HUES48 (cell line): ENCODE data around the gene TGM3.

ENCODE experiments used
- H3K27ac ChIP-seq: one replicate; pipeline ENCODE4 v1.7.0; 2013; ENCODE audit warnings: low read depth, low read length, inconsistent platforms
- H3K27me3 ChIP-seq: 2 replicates; pipeline ENCODE4 v1.6.1; 2013; ENCODE audit warnings: mild to moderate bottlenecking, low read length; ENCODE audit not compliant: control insufficient read depth, insufficient read depth
- H3K36me3 ChIP-seq: 2 replicates; pipeline ENCODE4 v1.6.1; 2013; ENCODE audit warnings: low read length; ENCODE audit not compliant: control insufficient read depth, insufficient read depth
- H3K4me1 ChIP-seq: 2 replicates; pipeline ENCODE4 v1.6.1; 2013; ENCODE audit warnings: mild to moderate bottlenecking, low read length; ENCODE audit not compliant: control insufficient read depth, insufficient read depth
- H3K4me3 ChIP-seq: 2 replicates; pipeline ENCODE4 v1.5.1; 2013; ENCODE audit warnings: mild to moderate bottlenecking, low read depth, low read length
- H3K9ac ChIP-seq: 2 replicates; pipeline ENCODE4 v1.6.1; 2013; ENCODE audit warnings: mild to moderate bottlenecking, low read depth, low read length, moderate library complexity
- H3K9me3 ChIP-seq: 2 replicates; pipeline ENCODE4 v1.6.1; 2013; ENCODE audit warnings: low read length; ENCODE audit not compliant: control insufficient read depth, insufficient read depth

TGM3 gene

DNA sequence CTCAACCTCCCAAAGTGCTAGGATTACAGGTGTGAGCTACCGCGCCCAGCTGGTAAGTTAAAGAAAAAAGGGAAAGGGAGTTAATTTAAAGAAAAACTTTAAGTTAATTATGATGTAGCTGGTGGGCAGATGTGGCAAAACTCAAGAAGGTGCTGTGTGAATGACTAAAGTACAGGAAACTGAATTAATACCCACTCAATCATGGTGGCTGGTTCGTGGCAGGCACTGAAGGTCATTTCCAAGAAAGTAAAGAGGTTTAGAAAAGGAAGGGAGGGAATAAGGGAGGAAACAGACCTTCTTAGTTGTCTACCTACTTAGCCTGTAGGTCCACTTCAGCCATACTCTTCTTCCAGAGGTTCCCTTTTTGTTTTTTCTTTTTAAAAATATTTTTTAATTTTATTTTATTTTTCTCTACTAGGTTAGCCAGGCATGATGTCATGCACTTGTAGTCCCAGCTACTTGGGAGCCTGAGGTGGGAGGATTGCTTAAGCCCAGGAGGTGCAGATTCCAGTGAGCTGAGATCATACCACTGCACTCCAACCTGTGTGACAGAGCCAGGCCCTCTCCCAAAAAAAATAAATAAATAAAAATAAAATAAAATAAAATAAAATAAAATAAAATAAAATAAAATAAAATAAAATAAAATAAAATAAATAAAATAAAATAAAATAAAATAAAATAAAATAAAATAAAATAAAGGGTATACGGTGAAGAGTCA, 11.9 kb upstream of the TGM3 start:
- H3K9me3 ChIP-seq: 0 out of 2 replicates have a peak, but pooled peaks cover 2% of the 10 kb centered on the region
- H3K4me1 ChIP-seq: peaks cover 4% of the 10 kb centered on the region; the same call in 1 of the 2 replicates
- H3K4me3 ChIP-seq: no peak overlapping the region
- no peaks in the 10 kb centered on the region for H3K27me3 ChIP-seq
- H3K9ac ChIP-seq: peak overlapping the region; percentile 41; the same call in 1 of the 2 replicates
- peak overlapping the region; percentile 26 for H3K27ac ChIP-seq
- H3K36me3 ChIP-seq: no peaks in the 10 kb centered on the region

DNA sequence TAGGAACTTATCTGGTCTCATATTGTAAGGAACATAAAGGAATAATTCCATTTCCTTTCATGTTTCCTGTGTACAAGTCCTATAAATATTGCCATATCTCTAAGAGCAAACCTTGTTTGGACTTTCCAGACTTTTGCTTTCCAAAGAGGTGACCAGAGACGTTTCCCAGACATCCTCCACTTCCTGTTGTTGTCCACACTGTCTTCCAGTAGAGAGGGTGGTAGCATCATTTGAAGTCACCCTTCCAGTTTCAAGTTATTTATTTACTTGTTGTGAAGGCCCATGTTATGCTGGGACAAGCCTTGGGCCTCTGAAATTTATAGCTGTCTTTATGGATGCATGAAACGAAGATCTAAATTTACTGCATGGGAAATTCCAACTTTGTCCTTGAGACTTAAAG, 10.6 kb upstream of the TGM3 start:
- H3K4me3 ChIP-seq: no peak overlapping the region
- H3K36me3 ChIP-seq: no peaks in the 10 kb centered on the region
- H3K9me3 ChIP-seq: 0 out of 2 replicates have a peak, but pooled peaks cover 2% of the 10 kb centered on the region
- H3K27ac ChIP-seq: no peak overlapping the region
- H3K4me1 ChIP-seq: peaks cover 4% of the 10 kb centered on the region; the same call in 1 of the 2 replicates
- no peak overlapping the region for H3K9ac ChIP-seq
- no peaks in the 10 kb centered on the region for H3K27me3 ChIP-seq

DNA sequence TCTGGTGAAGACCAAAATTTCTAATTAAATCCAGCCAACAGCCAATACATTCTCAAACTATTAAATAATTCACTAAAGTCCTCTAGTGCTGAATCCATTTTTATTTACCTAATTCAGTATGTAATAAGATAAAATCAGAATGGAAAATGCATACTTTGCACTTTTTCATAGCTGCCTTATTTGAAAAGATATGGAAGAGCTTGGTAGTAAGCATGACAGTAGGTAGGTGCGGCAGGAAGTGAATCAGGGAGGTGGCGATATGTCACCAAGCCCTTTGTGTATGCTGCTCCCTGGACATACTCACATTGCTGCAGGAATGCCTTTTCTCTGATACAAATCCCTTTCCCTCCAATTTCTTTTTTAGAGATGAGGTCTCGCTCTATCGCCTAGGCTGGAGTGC, 10.2 kb upstream of the TGM3 start:
- H3K9me3 ChIP-seq: 0 out of 2 replicates have a peak, but pooled peaks cover 2% of the 10 kb centered on the region
- H3K4me3 ChIP-seq: no peak overlapping the region
- H3K9ac ChIP-seq: no peak overlapping the region
- peaks cover 4% of the 10 kb centered on the region; the same call in 1 of the 2 replicates for H3K4me1 ChIP-seq
- H3K27ac ChIP-seq: no peak overlapping the region
- no peaks in the 10 kb centered on the region for H3K27me3 ChIP-seq
- H3K36me3 ChIP-seq: no peaks in the 10 kb centered on the region

DNA sequence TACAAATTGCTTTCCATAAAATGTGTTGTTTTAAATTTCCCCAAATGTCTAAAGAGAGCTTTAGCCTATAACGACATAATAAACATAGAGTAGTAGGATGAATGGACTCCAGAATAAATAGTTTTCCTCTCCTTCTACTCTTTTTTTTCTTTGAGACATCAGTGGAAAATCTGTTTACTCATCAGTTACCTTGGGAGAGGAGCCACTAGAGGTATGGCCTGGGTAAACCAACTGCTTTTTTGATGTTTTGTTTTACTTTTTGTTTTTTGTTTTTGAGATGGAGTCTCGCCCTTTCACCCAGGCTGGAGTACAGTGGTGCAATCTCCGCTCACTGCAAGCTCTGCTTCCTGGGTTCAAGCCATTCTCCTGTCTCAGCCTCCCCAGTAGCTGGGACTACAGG, 8.3 kb upstream of the TGM3 start:
- H3K9ac ChIP-seq: no peak overlapping the region
- H3K4me1 ChIP-seq: peaks cover 4% of the 10 kb centered on the region; the same call in 1 of the 2 replicates
- no peaks in the 10 kb centered on the region for H3K9me3 ChIP-seq
- H3K27ac ChIP-seq: no peak overlapping the region
- no peak overlapping the region for H3K4me3 ChIP-seq
- H3K36me3 ChIP-seq: no peaks in the 10 kb centered on the region
- no peaks in the 10 kb centered on the region for H3K27me3 ChIP-seq

DNA sequence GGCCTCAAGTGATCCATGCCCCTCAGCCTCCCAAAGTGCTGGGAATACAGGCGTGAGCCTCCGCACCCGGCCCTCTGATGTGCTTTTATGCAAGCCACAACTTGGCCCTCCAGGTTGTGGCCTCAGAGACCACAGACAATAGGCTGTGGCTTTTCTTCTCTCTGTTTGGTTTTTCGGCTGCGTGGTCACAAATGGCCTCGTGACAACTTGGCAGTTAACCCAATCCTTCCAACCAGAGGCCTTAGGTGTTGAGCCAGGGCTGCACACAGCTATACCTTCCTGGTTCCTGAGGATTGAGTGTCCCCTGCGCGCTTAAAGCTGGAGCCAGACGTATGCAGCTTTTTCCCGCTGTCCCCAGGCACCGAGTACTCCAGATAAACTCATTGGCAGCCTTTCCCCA, 6.3 kb upstream of the TGM3 start:
- no peak overlapping the region for H3K4me3 ChIP-seq
- no peaks in the 10 kb centered on the region for H3K27me3 ChIP-seq
- H3K9ac ChIP-seq: no peak overlapping the region
- no peaks in the 10 kb centered on the region for H3K9me3 ChIP-seq
- H3K27ac ChIP-seq: no peak overlapping the region
- no peaks in the 10 kb centered on the region for H3K36me3 ChIP-seq
- H3K4me1 ChIP-seq: no peaks in the 10 kb centered on the region

DNA sequence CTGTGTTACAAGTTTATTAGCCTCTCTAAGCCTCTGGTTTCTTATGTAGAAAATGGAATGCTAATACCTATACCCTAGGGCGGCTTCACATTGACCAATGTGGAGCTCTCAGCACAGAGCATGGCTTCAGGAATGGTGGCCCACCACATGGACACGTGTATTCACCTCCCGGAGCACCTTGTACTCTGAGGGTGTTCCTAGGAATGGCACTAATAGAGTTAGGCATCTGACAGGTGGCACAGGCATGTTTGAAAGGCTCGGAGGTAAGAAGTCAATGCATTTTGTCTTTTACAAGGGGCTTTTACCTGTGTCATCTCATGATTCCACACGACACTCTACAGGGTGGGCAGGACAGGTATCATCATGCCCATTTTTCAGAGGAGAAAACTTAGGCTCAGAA, 5.3 kb upstream of the TGM3 start:
- no peaks in the 10 kb centered on the region for H3K4me1 ChIP-seq
- H3K27me3 ChIP-seq: no peaks in the 10 kb centered on the region
- H3K27ac ChIP-seq: no peak overlapping the region
- H3K36me3 ChIP-seq: no peaks in the 10 kb centered on the region
- H3K9me3 ChIP-seq: no peaks in the 10 kb centered on the region
- no peak overlapping the region for H3K9ac ChIP-seq
- no peak overlapping the region for H3K4me3 ChIP-seq

DNA sequence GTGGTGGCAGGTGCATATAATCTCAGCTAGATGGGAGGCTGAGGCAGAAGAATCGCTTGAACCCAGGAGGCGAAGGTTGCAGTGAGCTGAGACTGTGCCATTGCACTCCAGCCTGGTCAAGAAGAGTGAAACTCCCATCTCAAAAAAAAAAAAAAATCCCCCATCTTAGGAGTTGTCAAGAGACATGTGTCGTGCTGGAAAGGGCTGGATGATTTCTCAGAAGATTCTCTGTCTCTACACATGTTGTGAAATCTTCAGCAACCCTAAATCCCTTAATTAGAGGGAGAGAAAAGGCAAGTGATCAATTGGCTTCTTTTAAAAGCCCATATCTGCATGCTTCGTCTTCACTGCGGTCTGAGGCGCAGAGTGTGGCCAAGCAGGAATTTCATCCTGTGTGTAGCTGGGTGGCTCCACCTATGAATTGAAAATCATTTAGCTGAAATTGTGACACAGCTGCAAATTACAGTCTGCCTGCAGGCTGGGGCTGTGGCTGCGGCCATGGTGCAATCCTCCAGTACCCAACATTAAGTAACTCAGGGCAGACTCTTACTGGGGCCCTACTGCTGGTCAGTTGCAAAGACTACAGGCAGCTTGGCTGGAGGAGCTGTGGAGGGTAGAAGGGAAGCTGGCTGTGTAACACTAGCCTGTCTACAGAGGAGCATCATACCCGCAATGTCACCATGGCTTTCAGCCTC, 3.2 kb upstream of the TGM3 start:
- Histone ChIP-seq H3K36me3 (no peaks in the 10 kb centered on the region), H3K9ac (no peak overlapping the region), H3K27me3 (no peaks in the 10 kb centered on the region), H3K4me1 (peaks cover 17% of the 10 kb centered on the region), H3K27ac (no peak overlapping the region), H3K9me3 (no peaks in the 10 kb centered on the region), H3K4me3 (no peak overlapping the region)

DNA sequence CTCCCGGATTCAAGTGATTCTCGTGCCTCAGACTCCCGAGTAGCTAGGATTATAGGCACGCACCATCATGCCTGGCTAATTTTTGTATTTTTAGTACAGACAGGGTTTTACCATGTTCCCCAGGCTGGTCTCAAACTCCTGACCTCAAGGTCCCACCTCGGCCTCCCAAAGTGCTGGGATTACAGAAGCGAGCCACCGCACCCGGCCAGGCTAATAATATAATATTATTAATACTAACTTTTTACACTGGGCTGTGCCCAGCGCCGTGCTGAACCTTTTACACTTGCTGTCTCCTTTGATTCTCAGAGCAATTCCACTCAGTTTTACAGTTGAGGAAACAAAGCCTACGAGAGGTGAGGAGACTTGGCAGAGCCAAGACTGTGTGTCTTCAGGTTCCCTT, 2.3 kb upstream of the TGM3 start:
- no peaks in the 10 kb centered on the region for H3K36me3 ChIP-seq

DNA sequence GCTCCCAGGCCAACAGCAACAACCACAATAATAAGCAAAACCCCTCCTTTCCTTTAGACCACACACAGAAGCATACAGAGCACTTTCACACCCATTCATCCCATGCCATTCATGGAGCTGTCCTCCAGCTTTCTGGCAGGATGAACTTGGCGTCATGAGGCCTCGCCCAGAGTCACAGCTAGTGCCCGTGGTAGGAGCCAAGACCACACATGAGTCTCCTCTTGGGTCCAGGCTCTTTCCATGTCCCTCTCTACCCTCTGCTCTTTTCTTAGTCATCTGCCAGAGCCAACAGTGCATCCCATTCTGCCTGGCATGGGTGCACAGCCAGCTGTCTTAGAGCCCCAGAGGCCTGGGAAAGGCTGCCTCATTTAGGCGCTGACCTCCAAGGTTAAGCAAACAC, 1.8 kb upstream of the TGM3 start:
- H3K36me3 ChIP-seq: no peaks in the 10 kb centered on the region
- peaks cover 17% of the 10 kb centered on the region for H3K4me1 ChIP-seq
- H3K9me3 ChIP-seq: no peaks in the 10 kb centered on the region
- no peak overlapping the region for H3K9ac ChIP-seq
- no peak overlapping the region for H3K27ac ChIP-seq
- H3K4me3 ChIP-seq: no peak overlapping the region
- no peaks in the 10 kb centered on the region for H3K27me3 ChIP-seq

More for the DNA sequence above, 2.3 kb upstream of the TGM3 start:
- Histone ChIP-seq H3K4me1 (peaks cover 17% of the 10 kb centered on the region), H3K9ac (no peak overlapping the region), H3K9me3 (no peaks in the 10 kb centered on the region), H3K4me3 (no peak overlapping the region), H3K27me3 (no peaks in the 10 kb centered on the region), H3K27ac (no peak overlapping the region)

DNA sequence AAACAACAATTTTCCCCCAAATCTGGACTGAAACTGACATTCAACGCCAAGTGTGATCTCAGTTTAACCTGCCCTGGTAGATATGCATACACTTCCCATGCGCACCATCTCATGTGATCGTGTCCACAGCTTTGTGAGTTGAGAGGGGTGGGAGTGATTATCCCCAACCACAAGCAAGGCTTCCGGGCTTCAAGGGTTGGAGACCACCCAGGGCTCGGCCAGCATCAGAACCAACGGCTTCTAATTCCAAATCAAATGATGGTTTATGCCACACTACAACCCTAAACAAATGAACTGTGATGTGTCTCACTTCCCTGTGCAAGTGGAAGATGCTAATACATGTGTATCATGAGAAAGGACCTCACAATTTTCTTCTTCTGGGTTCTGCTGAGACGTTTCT, 515 bp upstream of the TGM3 start:
- Histone ChIP-seq H3K9me3 (no peaks in the 10 kb centered on the region), H3K4me3 (no peak overlapping the region), H3K9ac (no peak overlapping the region), H3K27ac (no peak overlapping the region), H3K36me3 (no peaks in the 10 kb centered on the region), H3K27me3 (no peaks in the 10 kb centered on the region), H3K4me1 (peaks cover 17% of the 10 kb centered on the region)
